LNCAP (cell line): ENCODE results near the gene KCNK7.

ENCODE experiments used
- TF ChIP-seq, protein P1 (sequence below): fragments of 450-650 bp; IDR thresholded peaks from 2 replicates; pipeline ENCODE4 v1.5.1; 2017; ENCODE audit warnings: mild to moderate bottlenecking

Gene KCNK7

DNA sequence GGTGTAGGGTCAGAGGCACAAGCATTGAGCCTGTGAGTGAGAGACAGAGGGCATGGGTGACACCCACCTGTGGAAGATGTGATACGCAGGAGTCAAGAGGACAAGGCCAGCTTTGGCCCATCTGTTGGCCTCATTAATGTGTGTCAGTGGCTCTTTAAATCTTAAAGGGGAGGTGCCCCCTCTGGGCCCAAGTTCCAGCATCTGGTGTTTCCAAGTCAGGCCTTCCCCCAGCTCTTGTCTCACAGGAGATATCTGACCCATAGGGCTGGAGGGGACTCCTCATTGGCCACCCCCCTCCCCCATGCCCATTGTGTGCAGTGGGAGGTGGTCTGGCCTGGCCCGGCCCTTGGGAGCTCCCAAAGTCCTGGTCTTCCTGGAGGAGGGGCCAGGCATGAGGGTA lies 8.9 kb downstream of the KCNK7 start:
- TF ChIP-seq, protein P1, sequence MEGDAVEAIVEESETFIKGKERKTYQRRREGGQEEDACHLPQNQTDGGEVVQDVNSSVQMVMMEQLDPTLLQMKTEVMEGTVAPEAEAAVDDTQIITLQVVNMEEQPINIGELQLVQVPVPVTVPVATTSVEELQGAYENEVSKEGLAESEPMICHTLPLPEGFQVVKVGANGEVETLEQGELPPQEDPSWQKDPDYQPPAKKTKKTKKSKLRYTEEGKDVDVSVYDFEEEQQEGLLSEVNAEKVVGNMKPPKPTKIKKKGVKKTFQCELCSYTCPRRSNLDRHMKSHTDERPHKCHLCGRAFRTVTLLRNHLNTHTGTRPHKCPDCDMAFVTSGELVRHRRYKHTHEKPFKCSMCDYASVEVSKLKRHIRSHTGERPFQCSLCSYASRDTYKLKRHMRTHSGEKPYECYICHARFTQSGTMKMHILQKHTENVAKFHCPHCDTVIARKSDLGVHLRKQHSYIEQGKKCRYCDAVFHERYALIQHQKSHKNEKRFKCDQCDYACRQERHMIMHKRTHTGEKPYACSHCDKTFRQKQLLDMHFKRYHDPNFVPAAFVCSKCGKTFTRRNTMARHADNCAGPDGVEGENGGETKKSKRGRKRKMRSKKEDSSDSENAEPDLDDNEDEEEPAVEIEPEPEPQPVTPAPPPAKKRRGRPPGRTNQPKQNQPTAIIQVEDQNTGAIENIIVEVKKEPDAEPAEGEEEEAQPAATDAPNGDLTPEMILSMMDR = no peak

DNA sequence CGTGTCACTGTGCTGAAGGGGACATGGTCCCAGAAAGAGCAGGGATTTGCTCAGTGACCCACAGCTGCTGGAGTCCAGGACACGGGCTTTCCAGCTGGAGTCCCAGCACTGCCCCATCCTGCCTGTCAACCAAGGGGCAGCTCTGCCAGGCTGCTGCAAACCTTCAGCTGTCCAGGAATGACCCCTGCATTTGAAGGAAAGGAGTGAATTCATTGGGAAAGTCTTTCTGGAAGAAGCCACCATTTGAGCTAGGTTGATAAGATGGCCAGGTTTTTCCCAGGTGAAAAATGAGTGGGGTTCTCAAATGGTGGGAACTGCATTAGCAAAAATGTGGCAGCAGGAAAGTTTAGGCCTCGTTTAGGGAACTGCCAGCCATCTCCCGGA lies 9.4 kb downstream of the KCNK7 start:
- TF ChIP-seq, protein P1 = no peak

DNA sequence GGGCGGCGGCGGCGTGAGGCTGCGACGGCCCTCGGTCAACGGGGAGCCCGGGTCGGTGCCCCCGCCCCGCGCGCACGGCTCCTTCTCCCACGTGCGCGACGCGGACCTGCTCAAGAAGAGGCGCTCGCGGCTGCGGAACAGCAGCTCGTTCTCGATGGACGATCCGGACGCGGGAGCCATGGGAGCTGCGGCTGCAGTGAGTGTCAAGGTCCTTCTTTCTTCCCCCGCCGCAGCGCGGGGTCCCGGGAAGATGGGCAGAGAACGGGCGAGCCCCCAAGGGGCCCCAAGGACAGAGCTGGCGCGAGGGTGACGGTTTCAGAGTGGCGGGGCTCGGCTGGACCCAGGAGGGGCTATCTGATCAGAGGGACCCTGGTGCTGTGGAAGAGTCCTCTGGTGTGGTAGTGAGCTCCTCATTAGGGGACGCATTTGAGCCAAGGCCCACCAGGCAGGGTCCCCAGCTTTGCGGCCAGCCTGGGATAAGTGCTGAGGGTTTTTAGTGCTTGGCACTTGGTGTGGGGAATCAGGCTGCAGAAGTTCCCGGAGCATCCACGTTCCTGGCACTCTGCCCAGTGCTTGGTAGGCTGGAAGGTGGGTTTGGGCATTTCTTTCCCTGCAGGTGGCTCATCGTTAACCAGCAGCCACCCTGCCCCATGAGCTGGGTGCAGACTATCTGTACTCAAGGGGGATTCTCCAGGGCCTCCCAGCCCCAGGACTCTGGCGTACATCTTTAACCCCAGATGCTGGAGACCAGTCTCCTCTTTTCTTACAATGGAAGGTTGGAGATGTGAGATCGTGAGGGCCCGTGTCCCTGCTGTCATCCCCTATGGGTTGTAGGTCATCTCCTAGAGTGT lies 10.0 kb downstream of the KCNK7 start:
- TF ChIP-seq, protein P1 = no peak

DNA sequence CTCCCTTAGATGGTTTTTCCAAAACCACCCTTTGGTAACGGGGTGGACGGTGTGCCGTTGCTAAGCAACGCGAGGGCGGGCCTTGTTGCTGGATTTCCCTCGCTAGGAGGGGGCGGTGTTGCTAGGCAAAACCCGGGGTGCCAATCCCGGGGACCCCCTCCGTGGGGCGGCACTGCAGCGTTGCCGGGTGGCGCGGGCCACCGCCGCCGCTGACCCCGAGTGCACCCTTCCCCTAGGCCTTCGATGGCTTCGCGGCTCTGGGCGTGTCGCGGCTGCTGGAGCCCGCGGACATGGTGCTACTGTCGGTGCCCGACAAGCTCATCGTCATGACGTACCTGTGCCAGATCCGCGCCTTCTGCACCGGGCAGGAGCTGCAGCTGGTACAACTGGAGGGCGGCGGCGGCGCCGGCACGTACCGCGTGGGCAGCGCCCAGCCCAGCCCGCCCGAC lies 10.9 kb downstream of the KCNK7 start:
- TF ChIP-seq, protein P1 = no peak

DNA sequence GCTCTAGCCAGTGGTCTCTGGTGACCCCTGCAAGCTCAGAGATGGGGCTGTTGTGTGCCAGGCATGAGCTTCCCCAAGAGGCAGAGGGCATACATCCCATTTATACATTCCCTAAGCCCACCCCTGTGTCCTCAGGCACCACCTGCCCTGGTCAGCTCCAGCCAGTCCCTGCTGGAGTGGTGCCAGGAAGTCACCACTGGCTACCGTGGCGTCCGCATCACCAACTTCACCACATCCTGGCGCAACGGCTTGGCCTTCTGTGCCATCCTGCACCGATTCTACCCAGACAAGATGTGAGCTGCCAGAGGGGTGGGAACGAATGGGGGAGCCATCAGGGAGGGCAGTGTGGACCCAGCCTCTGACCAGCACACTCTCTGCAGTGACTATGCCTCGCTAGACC lies 11.5 kb downstream of the KCNK7 start:
- TF ChIP-seq, protein P1 = no peak

DNA sequence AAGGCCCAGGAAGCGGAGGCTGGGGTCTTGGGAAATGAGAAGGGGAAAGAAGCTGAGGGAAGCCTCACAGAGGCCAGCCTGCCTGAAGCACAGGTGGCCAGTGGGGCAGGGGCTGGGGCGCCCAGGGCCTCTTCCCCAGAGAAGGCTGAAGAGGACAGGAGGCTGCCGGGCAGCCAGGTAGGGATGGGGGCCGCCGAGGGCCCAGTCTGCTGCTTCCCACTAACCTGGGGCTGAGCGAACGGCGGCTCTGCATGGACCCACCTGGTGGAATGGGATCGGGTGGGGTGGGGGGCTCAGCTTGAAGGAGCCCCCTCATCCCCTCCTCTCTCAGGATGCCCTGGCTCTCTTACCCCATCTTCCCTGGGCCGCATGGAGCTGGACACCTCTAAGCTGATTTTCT lies 12.0 kb downstream of the KCNK7 start:
- TF ChIP-seq, protein P1 = no peak

DNA sequence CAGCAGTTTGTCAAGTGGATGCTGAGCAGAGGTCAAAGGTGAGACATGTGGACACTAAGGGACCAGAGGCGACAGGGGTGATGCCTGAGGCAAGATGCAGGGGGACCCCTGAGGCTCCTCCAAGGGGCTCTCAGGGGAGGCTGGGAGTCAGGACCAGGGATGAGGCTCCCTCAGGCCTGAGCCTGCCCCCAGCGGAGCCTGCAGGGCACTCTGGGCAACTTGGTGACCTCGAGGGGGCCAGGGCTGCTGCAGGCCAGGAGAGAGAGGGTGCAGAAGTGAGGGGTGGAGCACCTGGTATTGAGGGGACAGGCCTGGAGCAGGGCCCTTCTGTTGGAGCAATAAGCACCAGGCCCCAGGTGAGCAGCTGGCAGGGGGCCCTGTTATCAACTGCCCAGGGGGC lies 13.7 kb downstream of the KCNK7 start:
- TF ChIP-seq, protein P1 = no peak

DNA sequence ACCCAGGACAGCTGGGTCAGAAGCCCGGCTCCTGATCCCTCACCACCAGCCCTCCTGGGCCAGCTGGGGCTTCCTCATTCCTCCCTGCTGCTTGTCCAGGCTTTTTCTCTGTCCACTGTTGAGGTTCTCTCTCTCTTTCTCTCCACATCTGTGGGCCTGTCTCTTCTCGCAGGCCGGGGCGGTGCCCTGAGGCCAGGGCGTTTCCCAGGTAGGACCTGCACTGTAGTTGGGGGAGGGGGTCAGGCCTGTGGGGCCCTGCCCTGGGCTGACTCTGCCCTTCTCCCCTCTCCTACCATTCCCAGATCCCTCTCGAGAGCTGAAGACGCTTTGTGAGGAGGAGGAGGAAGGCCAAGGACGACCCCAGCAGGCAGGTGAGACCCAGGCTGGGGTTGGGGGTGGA lies 14.8 kb downstream of the KCNK7 start:
- TF ChIP-seq, protein P1 = no peak
